Measurements from ENCODE around the gene SH3BP1.
"Not testable (repeated sequence)": the region's sequence is repeated elsewhere in the genome, so short reads cannot be mapped to it uniquely, and the experiment has no call there.

SH3BP1 gene, protein sequence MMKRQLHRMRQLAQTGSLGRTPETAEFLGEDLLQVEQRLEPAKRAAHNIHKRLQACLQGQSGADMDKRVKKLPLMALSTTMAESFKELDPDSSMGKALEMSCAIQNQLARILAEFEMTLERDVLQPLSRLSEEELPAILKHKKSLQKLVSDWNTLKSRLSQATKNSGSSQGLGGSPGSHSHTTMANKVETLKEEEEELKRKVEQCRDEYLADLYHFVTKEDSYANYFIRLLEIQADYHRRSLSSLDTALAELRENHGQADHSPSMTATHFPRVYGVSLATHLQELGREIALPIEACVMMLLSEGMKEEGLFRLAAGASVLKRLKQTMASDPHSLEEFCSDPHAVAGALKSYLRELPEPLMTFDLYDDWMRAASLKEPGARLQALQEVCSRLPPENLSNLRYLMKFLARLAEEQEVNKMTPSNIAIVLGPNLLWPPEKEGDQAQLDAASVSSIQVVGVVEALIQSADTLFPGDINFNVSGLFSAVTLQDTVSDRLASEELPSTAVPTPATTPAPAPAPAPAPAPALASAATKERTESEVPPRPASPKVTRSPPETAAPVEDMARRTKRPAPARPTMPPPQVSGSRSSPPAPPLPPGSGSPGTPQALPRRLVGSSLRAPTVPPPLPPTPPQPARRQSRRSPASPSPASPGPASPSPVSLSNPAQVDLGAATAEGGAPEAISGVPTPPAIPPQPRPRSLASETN

GRCh38 chr22:37639070-37639760, at the start of gene SH3BP1:
Gene SH3BP1 (plus strand): TSS chr22:37639669. CDS start chr22:37639788, 119 bp downstream.
- peak; percentile 65 for DNase-seq

DNA sequence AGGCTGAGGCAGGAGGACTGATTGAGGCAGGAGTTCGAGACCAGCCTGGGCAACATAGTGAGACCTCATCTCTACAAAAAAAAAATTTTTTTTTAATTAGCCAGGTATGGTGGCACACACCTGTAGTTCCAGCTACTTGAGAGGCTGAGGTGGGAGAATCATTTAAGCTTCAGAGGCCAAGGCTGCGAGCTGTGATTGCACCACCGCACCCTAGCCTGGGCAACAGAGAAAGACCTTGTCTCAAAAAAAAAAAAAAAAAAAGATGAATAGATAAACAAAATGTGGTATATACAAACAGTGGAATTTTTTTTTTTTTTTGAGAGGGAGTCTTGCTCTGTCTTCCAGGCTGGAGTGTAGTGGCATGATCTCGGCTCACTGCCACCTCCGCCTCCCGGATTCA, 48.4 kb upstream of the SH3BP1 start:
- DNase-seq, result not testable (repeated sequence)

DNA sequence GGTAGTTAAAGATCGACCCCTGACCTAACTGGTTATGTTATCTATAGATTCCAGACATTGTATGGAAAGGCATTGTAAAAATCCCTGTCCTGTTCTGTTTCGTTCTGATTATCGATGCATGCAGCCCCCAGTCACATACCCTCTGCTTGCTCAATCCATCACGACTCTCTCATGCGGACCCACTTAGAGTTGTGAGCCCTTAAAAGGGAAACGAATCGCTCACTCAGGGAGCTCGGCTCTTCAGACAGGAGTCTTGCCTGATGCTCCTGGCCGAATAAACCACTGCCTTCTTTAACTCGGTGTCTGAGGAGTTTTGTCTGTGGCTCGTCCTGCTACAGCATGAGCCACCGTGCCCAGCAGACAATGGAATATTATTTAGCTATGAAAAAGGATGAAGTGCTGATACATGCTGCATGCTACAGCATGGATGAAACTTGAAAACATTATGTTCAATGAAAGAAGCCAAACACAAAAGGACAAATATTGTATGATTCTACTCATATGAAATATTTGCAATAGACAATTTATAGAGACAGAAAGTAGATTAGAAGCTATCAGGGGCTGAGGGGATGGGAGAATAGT, 47.6 kb upstream of the SH3BP1 start:
- DNase-seq, result no peak

DNA sequence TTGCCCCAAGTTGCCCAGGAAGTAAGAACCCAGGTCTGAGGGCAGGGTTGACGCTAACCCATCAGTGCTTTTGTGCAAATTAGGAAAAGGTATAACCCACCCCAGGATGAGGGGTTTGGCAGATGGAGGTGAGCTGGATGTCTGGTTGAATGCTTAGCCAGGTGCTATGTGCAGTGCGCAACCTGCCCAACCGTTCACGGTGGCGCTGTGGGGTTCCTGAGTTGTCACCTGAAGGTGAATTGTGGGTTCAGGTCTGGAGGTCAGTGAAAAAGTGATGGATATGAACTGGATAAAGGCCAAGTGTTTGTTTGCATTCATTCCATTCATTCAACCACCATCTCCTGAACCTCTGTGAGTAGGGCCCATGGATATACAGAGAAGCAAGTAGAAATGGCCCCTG, 45.2 kb upstream of the SH3BP1 start:
- no peak for DNase-seq

DNA sequence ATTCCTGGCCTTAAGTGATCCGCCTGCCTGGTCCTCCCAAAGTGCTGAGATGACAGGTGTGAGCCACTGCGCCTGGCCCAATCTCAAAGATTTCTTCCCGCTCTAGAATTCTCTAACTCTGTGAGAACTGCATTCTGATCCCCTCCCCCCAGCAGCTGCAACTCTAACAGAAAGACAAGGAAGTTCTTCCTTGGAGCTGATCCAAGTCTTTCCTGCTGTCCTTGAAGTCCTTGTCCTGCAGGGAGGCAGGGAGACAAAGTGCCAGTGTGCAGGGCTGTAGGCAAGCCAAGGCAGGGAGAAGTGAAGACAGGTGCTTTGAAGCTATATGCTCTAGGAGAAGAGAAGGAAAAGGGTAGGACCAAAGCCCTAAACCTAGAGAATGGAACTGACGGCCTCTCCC, 40.3 kb upstream of the SH3BP1 start:
- DNase-seq, result no peak

GRCh38 chr22:37601203-37601539, 38.3 kb upstream of the SH3BP1 start:
- no peak for DNase-seq

DNA sequence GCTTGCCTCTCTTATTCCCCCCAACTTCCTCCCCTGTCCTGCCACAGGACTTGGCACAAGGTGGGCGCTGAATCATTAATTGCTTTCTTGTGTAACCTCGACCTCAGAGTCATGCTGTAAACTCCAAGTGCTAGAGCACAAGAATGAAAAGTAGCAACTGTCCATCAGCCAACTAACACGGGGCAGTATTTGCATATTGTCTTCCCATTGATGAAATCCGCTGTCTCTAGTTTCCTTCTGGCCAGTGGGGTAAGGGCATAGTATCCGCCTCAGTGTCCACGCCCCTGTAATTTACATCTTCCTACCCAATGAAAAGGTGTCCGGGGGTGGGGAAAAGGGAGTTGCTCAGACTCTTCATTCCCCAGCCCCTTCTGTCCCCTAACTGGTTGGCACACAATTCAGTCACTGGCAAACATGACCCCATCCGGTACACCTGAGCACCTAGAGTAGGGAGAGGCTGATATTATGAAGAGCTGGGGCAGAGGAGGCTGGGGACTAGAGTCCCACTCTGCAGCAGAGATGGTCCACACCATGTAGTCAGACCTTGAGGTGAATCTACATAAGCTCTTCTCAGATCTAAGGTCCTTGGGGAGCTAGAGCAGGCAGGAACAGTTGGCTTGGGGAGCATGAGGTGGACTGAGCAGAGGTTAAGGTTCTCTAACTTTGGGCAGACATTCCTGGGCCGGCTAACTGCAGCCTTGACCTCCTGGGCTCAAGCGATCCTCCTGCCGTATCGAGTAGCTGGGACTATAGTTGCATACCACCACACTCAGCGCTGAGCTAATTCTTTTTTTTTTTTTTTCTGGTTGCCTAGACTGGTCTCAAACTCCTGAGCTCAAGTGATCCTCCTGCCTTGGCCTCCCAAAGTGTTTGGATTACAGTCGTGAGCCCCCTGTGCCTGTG, 37.7 kb upstream of the SH3BP1 start:
- DNase-seq, result no peak

DNA sequence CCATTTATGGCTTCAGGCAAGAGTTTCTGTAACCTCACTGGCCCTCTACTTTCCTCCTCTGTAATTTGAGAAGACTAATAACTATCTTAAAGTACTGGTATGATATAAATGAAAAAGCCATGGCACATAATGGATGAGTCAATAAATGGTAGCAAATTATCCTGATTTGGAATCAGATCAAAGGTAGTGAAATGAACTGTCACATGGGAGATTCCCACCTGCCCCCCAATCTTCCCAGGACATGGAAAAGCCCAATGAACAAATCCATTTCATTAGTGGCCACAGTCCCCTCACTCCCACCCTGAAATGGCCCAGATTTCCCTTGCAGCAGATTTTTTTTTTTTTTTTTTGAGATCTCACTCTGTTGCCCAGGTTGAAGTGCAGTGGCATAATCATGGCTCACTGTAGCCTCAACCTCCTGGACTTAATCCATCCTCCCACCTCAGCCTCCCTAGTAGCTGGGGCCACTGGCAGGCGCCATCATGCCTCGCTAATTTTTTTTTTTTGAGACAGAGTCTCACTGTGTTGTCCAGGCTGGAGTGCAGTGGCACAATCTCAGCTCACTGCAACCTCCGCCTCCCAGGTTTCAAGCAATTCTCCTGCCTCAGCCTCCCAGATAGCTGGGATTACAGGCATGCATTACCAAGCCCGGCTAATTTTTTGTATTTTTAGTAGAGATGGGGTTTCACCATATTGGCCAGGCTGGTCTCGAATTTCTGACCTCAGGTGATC, 36.8 kb upstream of the SH3BP1 start:
- DNase-seq, result not testable (repeated sequence)

- no peak for DNase-seq
Observed at GRCh38 chr22:37604074-37604473, 35.4 kb upstream of the SH3BP1 start.

DNA sequence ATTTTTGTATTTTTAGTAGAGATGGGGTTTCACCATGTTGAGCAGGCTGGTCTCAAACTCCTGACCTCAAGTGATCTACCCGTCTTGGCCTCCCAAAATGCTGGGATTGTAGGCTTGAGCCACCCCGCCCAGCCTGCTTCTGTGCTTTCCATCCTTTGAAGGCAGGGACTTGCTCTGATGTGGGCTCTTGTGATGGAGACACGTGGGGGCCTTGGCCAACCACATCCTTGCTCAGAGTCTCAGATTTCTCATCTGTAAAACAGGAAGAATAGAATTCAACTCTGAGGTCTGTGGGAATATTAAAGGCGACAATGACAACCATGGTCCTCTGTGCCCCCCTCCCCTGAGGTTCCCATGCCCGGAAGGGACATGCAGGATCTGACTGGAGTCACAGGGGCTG, 34.6 kb upstream of the SH3BP1 start:
- DNase-seq, result peak; percentile 74

DNA sequence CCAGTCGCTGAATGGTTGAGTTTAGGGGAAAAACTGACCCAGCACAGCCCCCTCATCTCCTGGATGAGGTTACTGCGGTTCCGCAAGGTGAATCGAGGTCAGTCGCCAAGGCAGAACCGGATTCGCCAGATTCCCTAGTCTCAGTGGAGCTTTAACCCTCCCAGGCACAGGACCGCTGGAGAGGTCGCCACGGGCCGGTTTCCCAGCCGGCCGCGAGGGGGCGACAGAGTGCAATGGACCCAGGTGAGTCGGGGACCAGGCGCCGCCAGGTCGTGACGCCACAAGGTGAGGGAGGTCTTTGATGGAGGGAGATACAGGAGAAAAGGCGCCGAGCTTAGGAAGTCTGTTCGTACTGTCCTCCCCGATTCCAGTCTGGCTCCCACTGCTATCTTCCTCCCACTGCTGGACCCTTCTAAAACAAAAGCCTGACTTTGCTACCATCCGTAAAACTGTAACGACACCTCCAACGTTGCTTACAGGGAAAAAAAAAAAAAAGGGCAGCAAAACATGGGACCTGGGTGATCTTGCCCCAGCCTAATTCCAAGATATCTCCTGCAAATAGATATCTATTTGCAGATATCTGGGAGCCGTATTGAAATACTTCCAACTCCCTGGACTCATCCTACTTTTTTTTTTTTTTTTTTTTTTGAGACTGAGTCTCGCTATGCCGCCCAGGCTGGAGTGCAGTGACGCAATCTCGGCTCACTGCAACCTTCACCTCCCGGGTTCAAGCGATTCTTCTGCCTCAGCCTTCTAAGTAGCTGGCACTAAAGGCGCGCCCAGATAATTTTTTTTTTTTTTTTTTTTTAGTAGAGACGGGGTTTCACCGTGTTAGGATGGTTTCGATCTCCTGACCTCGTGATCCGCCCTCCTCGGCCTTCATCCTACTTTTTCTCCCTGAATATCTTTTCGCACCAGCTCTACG, 32.2 kb upstream of the SH3BP1 start:
- DNase-seq, result peak; percentile 91

DNA sequence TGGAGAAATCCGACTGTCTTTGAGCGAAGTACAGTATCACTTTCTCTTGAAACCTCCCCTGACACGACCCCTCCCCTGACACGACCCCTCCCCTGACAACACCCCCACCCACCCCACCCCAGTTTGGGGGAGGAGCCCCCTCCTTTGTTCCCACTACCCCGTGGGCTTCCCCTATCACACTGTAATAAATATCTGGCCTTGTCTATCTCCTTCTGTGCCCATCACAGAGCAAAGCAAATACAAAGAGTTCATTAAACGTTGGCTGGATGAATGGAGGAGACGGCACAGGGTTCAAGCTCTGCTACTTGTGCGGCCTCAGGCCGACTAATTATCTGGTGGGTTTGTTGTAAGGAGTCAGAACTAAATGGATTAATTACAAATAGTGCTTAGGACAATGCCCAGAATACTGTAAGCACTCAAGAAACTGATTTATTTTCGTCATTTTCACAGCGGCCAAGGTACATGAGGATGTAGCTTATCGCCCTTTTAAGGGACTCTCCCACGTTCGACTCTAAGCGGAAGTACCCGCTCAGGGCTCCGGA, 31.5 kb upstream of the SH3BP1 start:
- no peak for DNase-seq

DNA sequence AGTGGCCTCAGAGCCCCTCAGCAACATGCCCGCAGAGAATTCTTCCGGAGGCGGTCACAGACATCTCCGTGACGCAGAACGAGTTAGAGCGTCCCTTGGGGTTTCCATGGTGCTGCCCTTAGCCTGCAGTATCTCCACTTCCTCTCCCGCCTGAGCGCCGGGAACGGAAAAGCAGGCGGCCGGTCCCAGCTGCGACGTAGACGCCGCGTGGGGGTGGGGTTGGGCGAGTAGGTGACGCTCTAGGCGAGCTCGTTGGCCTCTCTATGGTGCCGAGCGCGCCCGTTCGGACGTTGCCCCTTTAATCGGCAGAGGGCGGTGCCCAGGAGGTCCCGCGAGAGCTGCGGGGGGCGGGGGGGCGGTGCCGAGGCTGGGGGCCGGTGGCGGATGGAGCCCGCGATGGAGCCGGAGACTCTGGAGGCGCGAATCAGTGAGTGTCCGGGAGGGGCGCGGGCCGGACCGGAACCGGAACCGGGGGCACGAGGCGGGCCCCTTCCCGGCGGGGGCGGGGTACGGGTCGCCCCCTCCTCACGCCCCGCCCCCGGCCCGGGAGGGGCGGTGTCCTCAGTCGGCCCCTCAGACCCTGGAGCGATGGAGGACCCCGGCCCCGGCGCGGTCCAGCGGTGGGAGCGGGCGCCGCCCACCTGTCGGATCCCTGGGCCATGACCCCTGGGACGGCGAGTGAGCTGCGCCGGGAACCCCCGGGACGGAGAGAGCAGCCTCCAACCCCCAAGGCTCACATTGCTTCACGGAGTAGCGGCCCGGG, 30.8 kb upstream of the SH3BP1 start, which contains the start of gene GGA1:
Gene GGA1, plus strand, starts transcription at position 358 of the 763 bp plus-strand sequence. Its CDS starts 27 bp downstream, at position 385.
- DNase-seq, result peak; percentile 98

DNA sequence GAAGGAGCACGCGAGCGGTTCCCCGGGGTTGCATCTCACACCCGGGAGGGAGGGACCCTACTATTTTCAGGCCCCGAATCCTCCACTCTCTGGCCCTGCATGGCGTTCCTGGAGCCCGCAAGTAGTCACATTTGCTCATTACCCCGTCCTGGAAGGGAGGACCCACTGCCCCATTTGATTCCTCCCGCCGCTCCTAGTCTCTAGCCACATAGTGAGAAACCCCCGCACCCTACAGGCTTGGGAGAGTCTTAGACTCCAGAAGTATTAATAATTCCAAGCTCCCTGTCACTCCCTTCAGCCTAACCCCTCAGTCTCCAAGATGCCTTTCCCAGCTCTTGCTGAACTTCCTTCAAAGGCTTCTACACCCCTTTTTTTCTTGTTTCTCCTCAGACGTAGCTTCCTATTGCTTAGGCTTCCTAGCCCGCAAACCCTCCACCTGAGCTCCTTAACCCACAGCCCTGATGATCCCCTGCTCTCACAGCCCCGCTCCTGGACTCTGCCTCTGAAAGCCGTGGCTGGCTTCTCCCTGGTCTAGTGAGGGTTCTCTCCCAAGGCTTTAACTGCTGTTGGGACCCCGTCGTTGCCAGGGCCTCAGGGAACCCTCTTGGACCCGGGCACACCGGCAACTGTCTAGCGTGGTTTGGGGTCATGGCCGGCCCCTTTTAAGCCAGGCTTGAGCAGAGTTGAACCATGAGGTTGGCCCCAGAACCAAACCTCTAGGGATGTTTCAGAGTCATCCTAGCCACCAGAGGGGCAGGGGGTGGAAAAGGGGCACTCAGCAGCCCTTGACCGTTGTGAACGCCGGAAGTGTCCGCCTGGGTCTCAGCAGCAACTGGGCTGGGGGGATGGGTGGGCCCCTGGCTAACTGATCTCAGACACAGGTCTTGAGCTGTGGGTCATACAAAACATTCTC, 30.0 kb upstream of the SH3BP1 start:
- DNase-seq, result no peak

- not testable (repeated sequence) for DNase-seq
Observed at GRCh38 chr22:37610153-37610475, 29.4 kb upstream of the SH3BP1 start.

DNA sequence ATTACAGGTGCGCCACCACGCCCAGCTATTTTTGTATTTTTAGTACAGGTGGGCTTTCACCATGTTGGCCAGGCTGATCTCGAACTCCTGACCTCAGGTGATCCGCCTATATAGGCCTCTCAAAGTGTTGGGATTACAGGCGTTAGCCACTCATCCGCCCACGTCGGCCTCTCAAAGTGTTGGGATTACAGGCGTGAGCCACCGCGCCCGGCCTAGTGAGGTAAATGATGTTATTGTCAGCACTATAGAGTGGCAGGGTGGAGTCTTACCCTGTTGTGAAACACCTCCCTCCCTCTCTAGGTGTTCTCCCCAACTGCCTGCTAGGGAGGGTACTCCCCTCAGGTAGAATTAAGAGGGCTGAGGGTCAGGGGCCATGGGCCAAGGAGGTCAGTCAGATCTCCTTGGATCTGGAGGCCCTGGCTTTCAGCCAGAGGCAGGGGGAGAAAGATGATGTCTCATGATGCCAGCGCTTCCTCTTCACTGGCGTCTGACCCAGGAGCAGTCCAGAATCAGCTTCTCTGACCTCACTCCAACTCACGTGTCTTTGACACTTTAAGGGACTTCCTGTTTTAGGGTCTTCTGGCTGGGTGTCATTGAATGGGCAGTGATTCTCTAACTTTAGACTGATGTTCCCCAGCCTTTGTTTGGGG, 28.9 kb upstream of the SH3BP1 start:
- DNase-seq, result no peak

DNA sequence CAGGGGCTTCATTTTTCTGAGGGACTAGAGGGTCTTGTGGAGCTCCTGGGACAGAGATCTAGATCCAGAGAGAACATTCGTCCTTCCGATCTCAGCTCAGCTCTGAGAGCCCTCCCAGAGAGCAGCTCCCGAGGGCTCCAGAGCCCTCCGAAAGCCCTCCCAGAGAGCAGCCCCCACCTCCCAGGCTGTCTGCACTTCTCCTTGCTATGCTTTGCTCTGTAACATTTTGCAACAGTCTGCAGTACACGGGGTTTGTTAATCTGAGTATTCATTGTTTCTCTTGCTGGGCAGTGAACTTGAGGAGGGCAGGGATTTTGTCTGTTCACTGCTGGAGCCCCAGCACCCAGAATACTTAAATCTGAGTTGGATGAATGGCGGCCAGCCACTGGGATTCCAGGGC, 28.3 kb upstream of the SH3BP1 start:
- no peak for DNase-seq

Measured in CD4-positive, alpha-beta T cell treated with Interleukin-10 for 1 hour (primary cell).